Gastrocnemius medialis (tissue), 4 donors: ENCODE data around the gene TSHZ1.

ENCODE experiments used
- POLR2A ChIP-seq, 2 donors: fragments of 450-650 bp; IDR thresholded peaks; one replicate each; pipeline ENCODE4 v1.6.1; 2017; ENCODE audit warnings: antibody characterized with exemption in 2 of 2, mild to moderate bottlenecking in 2 of 2, moderate library complexity in 2 of 2
- TF ChIP-seq, protein P1 (sequence below), 5 experiments: fragments of 450-650 bp in 3 of 5; fragments of 200-600 bp in 2 of 5; sonication (generic) in 2 of 5; IDR thresholded peaks in 4 of 5; conservative IDR thresholded peaks in 1 of 5; 1 replicate in 4 of 5; 2 replicates in 1 of 5; pipeline ENCODE4 v1.5.1; 2016 to 2019; ENCODE audit warnings: antibody characterized with exemption in 5 of 5, mild to moderate bottlenecking in 3 of 5, moderate library complexity in 3 of 5

DNA sequence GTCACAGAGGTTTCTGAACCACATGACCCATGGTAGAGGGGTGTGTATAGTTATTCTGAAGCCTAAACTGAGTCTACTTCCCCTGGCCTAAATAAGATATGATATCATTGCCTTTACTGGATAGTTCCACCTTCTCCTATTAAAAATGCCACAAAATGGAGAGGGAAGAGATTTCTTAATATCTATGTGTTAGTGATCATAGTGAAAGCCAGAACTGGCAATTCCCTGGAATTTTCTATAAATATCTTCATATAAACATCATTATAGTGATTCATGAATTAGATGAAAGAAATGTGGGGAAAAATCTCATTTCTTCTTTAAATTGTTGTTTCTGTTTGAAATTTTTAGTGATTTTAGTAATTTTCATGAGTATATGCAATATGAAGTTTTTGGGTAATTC lies 45.8 kb downstream of the TSHZ1 start:
- TF ChIP-seq, protein P1, sequence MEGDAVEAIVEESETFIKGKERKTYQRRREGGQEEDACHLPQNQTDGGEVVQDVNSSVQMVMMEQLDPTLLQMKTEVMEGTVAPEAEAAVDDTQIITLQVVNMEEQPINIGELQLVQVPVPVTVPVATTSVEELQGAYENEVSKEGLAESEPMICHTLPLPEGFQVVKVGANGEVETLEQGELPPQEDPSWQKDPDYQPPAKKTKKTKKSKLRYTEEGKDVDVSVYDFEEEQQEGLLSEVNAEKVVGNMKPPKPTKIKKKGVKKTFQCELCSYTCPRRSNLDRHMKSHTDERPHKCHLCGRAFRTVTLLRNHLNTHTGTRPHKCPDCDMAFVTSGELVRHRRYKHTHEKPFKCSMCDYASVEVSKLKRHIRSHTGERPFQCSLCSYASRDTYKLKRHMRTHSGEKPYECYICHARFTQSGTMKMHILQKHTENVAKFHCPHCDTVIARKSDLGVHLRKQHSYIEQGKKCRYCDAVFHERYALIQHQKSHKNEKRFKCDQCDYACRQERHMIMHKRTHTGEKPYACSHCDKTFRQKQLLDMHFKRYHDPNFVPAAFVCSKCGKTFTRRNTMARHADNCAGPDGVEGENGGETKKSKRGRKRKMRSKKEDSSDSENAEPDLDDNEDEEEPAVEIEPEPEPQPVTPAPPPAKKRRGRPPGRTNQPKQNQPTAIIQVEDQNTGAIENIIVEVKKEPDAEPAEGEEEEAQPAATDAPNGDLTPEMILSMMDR (IDR thresholded peaks at IDR 0.05 in 4 of 5, conservative IDR thresholded peaks at IDR 0.05 in 1 of 5), result no peak
- no peak for TF ChIP-seq POLR2A (IDR thresholded peaks at IDR 0.05)
